Measurements from ENCODE around the gene EED.

DNA sequence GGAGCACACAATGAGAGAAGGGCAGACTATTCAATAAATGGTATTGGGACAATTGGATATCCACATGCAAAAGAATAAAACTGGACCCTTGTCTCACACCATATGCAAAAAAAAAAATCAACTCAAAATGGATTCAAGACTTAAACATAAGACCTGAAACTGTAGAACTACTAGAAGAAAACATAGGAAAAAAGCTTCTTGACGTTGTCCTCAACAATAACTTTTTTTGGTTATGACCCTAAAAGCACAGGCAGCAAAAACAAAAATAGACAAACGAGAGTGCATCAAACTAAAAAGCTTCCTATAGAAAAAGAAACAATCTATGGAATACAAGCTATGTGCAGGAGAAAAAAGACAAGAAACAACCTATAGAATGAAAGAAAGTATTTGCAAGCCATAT lies 37.1 kb upstream of the EED start:
- TF ChIP-seq POLR2A (IDR thresholded peaks at IDR 0.05; ENCODE audit: low read length) (no peak), GATA1 (IDR thresholded peaks at IDR 0.05; ENCODE audit: low read depth, low read length) (no peak)

Data from erythroblast (primary cell).